Stimulated activated CD8-positive, alpha-beta memory T cell treated with anti-CD3 and anti-CD28 coated beads, Interleukin-15, amount 100 ng/mL, for 1 hour (primary cell): ENCODE measurements around the gene GALNT16.
"Not testable (repeated sequence)": the region's sequence is repeated elsewhere in the genome, so short reads cannot be mapped to it uniquely, and the experiment has no call there.

Experiments used
- DNase-seq: peaks from one replicate; pipeline ENCODE4 v3.0.0-alpha.2; 2020; ENCODE audit warnings: low read depth

Gene GALNT16

GRCh38 chr14:69259527-69260189 lies at the start of gene GALNT16:
GALNT16 (plus strand) TSS chr14:69260158; CDS start chr14:69260291, 133 bp downstream.
- no peak for DNase-seq

- DNase-seq = no peak
These were observed 45.6 kb upstream of the GALNT16 start for GRCh38 chr14:69214393-69214792.

GRCh38 chr14:69217663-69218062 lies 42.3 kb upstream of the GALNT16 start:
- not testable (repeated sequence) for DNase-seq

- no peak for DNase-seq
These were observed 35.0 kb upstream of the GALNT16 start for GRCh38 chr14:69224946-69225345.

- DNase-seq = no peak
These were observed 33.8 kb upstream of the GALNT16 start for GRCh38 chr14:69226178-69226577.

GRCh38 chr14:69226736-69227135 lies 33.2 kb upstream of the GALNT16 start:
- DNase-seq = no peak

- no peak for DNase-seq
These were observed 28.5 kb upstream of the GALNT16 start for GRCh38 chr14:69231486-69231885.

- no peak for DNase-seq
These were observed 27.6 kb upstream of the GALNT16 start for GRCh38 chr14:69232388-69232787.

- no peak for DNase-seq
These were observed 25.9 kb upstream of the GALNT16 start for GRCh38 chr14:69234106-69234505.

GRCh38 chr14:69235708-69236107 lies 24.2 kb upstream of the GALNT16 start:
- no peak for DNase-seq

GRCh38 chr14:69237142-69237541 lies 22.8 kb upstream of the GALNT16 start:
- no peak for DNase-seq

- DNase-seq = no peak
These were observed 22.4 kb upstream of the GALNT16 start for GRCh38 chr14:69237584-69237983.

- DNase-seq = no peak
These were observed 21.1 kb upstream of the GALNT16 start for GRCh38 chr14:69238883-69239282.

GRCh38 chr14:69240527-69241173 lies 19.3 kb upstream of the GALNT16 start:
- no peak for DNase-seq

GRCh38 chr14:69241577-69241976 lies 18.4 kb upstream of the GALNT16 start:
- no peak for DNase-seq

GRCh38 chr14:69242311-69243224 lies 17.4 kb upstream of the GALNT16 start:
- peak; percentile 8 for DNase-seq

- no peak for DNase-seq
These were observed 15.0 kb upstream of the GALNT16 start for GRCh38 chr14:69244946-69245345.

GRCh38 chr14:69246331-69246730 lies 13.6 kb upstream of the GALNT16 start:
- DNase-seq = no peak

- no peak for DNase-seq
These were observed 12.1 kb upstream of the GALNT16 start for GRCh38 chr14:69247676-69248440.

- no peak for DNase-seq
These were observed 10.4 kb upstream of the GALNT16 start for GRCh38 chr14:69249603-69250002.

- no peak for DNase-seq
These were observed 7.1 kb upstream of the GALNT16 start for GRCh38 chr14:69252851-69253250.

- no peak for DNase-seq
These were observed 811 bp upstream of the GALNT16 start for GRCh38 chr14:69259168-69259526.
